Tibial nerve (tissue), 4 donors: ENCODE measurements around the gene LAMP1.

Source experiments
- CTCF ChIP-seq, 5 experiments: fragments of 200-600 bp in 3 of 5; fragments of 450-650 bp in 2 of 5; sonication (generic) in 3 of 5; IDR thresholded peaks; one replicate each; pipeline ENCODE4 v1.5.1; 2016 to 2019; ENCODE audit warnings: antibody characterized with exemption in 5 of 5, mild to moderate bottlenecking in 3 of 5, moderate library complexity in 2 of 5
- EP300 ChIP-seq, 2 donors: sonication (generic); formaldehyde crosslinking; IDR thresholded peaks; one replicate each; pipeline ENCODE4 v1.6.1; 2017; ENCODE audit warnings: antibody characterized with exemption in 2 of 2, mild to moderate bottlenecking in 1 of 2
- POLR2A ChIP-seq, 2 donors: fragments of 450-650 bp; IDR thresholded peaks; one replicate each; pipeline ENCODE4 v1.6.1; 2017; ENCODE audit warnings: antibody characterized with exemption in 2 of 2, mild to moderate bottlenecking in 2 of 2, moderate library complexity in 2 of 2

DNA sequence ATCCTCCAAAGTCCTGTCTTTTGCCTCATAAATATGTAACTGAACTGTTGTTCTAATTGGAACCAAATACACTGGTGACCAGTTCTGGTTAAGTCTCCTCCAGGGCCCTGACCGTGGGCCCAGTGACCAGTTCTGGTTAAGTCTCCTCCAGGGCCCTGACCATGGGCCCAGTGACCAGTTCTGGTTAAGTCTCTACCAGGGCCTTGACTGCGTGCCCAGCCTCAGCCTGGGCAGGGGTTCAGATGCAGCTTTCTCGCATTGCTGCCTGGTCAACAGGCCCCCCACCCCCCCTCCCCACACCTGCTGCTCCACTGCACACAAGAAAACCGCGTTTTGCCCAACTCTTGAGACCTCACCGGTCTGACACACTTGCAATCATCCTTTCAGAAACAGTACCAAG, 70.7 kb downstream of the LAMP1 start:
- TF ChIP-seq CTCF (IDR thresholded peaks at IDR 0.05) (no peak), POLR2A (IDR thresholded peaks at IDR 0.05) (no peak), EP300 (IDR thresholded peaks at IDR 0.05) (no peak)
